GM10248 (cell line): Measurements from ENCODE around the gene CACNA2D3.

Source experiments
- CTCF ChIA-PET: fragments of 300-600 bp; sonication (Branson Sonifier 250); formaldehyde crosslinking; extraction: SDS; loops from one replicate; lab custom pipeline; 2021; ENCODE audit warnings: antibody characterized with exemption; lab: Yijun Ruan, JAX
- POLR2A ChIA-PET: fragments of 350-650 bp; sonication (Branson Sonifier 250); formaldehyde crosslinking; extraction: SDS; loops from one replicate; lab custom pipeline; 2020; ENCODE audit warnings: antibody characterized with exemption; lab: Yijun Ruan, JAX
- DNase-seq: peaks from one replicate; pipeline ENCODE4 v3.0.0; 2012; ENCODE audit errors: extremely low spot score
- CTCF ChIP-seq: IDR thresholded peaks from 2 replicates; pipeline ENCODE4 v1.5.1; 2012; ENCODE audit warnings: mild to moderate bottlenecking, low read depth; ENCODE audit errors: extremely low read depth, missing control alignments, control extremely low read depth

CACNA2D3 gene

DNA sequence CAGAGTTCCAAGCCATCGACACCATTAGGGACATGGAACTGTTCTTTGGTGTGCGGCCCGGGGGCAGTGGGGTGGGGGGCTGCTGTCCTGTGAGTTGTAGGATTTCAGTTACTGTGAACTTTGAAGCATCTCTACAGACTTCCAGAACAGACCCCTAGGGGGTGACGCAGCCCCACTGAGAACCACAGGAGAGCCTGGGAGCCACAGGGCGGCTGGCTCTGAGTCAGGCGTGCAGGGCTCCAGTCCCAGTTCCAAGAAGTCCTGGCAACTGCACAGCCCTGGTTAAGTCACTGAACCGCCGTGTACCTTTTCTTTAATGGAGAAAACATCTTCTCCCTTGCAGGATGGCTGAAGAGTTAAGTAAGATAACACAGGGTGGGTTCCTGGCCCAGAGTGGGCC, 829.1 kb downstream of the CACNA2D3 start:
- no peak for DNase-seq
- ChIA-PET POLR2A (no interaction called here), CTCF (no interaction called here)

GRCh38 chr3:54954022-54954421, 831.7 kb downstream of the CACNA2D3 start:
- CTCF ChIA-PET = no interaction called here
- no peak for TF ChIP-seq CTCF
- DNase-seq = no peak
- POLR2A ChIA-PET = no interaction called here

More for the DNA sequence above, 829.1 kb downstream of the CACNA2D3 start:
- no peak for TF ChIP-seq CTCF

- POLR2A ChIA-PET = no interaction called here
- no peak for DNase-seq
- TF ChIP-seq CTCF = no peak
- CTCF ChIA-PET = interaction anchor here (1.3 kb wide), 1 partner anchor 19 kb away, joined by 4 read pairs; no protein-coding TSS in a partner anchor
Measured at GRCh38 chr3:54954521-54954920, 832.2 kb downstream of the CACNA2D3 start.

GRCh38 chr3:54955496-54955895, 833.1 kb downstream of the CACNA2D3 start:
- ChIA-PET CTCF (interaction anchor here (1.3 kb wide), 1 partner anchor 20 kb away, joined by 4 read pairs; no protein-coding TSS in a partner anchor), POLR2A (no interaction called here)
- no peak for DNase-seq
- TF ChIP-seq CTCF = no peak

DNA sequence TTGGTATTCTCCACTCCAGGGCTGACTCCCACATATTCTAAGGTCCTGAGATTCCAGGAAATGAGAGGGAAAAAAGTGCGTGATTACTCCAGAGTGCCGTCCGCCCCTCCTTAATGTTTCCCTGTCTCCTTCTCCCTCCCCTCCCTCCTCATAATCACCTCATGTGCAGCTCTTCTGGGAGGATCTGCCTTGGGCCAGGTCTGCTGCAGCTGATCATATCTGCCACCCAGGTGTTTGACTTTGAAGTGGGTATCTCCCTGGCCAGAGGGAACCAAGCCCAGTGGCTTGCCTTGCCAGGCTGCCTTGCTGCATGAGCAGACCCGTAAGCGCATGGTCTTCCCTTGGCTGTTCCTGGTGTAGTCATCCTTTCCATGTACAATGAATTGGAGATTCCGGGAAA, 833.6 kb downstream of the CACNA2D3 start:
- CTCF ChIA-PET = interaction anchor here (1.3 kb wide), 1 partner anchor 20 kb away, joined by 4 read pairs; no protein-coding TSS in a partner anchor
- TF ChIP-seq CTCF = no peak
- POLR2A ChIA-PET = no interaction called here
- no peak for DNase-seq

GRCh38 chr3:54957711-54958110, 835.4 kb downstream of the CACNA2D3 start:
- CTCF ChIA-PET = no interaction called here
- POLR2A ChIA-PET = no interaction called here
- DNase-seq = no peak
- no peak for TF ChIP-seq CTCF
